Stomach (tissue), 9 donors: ENCODE results near the gene TRMU. TPM values are rescaled to one million over a fixed set of nuclear protein-coding genes. Genes with fewer than 3 reads are reported as not detected.
A peak's percentile ranks its signal among the peaks of the same experiment; 100 is the strongest.

ENCODE experiments used
- DNase-seq, 2 donors: peaks; one replicate each; pipeline versions ENCODE4 v3.0.0 to v3.0.0-alpha.2; 2013 to 2019
- H3K27ac ChIP-seq, 5 donors: fragments of 200-600 bp in 4 of 5; sonication (generic) in 4 of 5; one replicate each; pipeline ENCODE4 v1.5.1; 2013 to 2019; ENCODE audit warnings: mild to moderate bottlenecking in 1 of 5, moderate library complexity in 1 of 5
- H3K27me3 ChIP-seq, 3 donors: fragments of 200-600 bp; sonication (generic); one replicate each; pipeline ENCODE4 v1.5.1; 2017 to 2019; ENCODE audit warnings: mixed run types in 1 of 3
- H3K36me3 ChIP-seq, 4 donors: fragments of 200-600 bp; sonication (generic); 1 replicate in 3 of 4; 2 replicates in 1 of 4; pipeline ENCODE4 v1.5.1; 2016 to 2019
- H3K4me1 ChIP-seq, 4 donors: fragments of 200-600 bp; sonication (generic); one replicate each; pipeline ENCODE4 v1.5.1; 2016 to 2019
- H3K4me3 ChIP-seq, 4 donors: fragments of 200-600 bp; sonication (generic) in 3 of 4; one replicate each; pipeline ENCODE4 v1.5.1; 2016 to 2019; ENCODE audit warnings: mild to moderate bottlenecking in 1 of 4
- H3K9me3 ChIP-seq, 4 donors: fragments of 200-600 bp; sonication (generic); one replicate each; pipeline ENCODE4 v1.5.1; 2016 to 2019
- CTCF ChIP-seq, 7 experiments: fragments of 450-650 bp in 4 of 7; fragments of 200-600 bp in 3 of 7; sonication (generic) in 3 of 7; IDR thresholded peaks; one replicate each; pipeline ENCODE4 v1.5.1; 2016 to 2019; ENCODE audit warnings: antibody characterized with exemption in 7 of 7, control low read depth in 2 of 7, mild to moderate bottlenecking in 1 of 7
- EP300 ChIP-seq: sonication (generic); formaldehyde crosslinking; IDR thresholded peaks from one replicate; pipeline ENCODE4 v1.6.1; 2017; ENCODE audit warnings: antibody characterized with exemption
- POLR2A ChIP-seq, 4 donors: fragments of 450-650 bp; IDR thresholded peaks; one replicate each; pipeline ENCODE4 v1.6.1; 2016; ENCODE audit warnings: antibody characterized with exemption in 4 of 4, control low read depth in 2 of 4, mild to moderate bottlenecking in 1 of 4, moderate library complexity in 1 of 4
- POLR2AphosphoS5 ChIP-seq, 3 donors: sonication (generic); formaldehyde crosslinking; IDR thresholded peaks; one replicate each; pipeline ENCODE4 v1.6.1; 2016; ENCODE audit warnings: antibody characterized with exemption in 3 of 3
- WGBS, 5 donors: extraction: QIAGEN DNeasy Blood & Tissue Kit in 3 of 5; methylation state at CpG; one replicate each; pipeline versions ENCODE4 v1.1.5 to v1.1.7; 2013 to 2018; 5-methylcytosine and 5-hydroxymethylcytosine counted together
- intact Hi-C: fragments of 100-400 bp; cut with DNase I; formaldehyde crosslinking; loops from one replicate; pipeline ENCODE4 v1.15.1; 2023; ENCODE audit warnings: low total_unique reads
- polyA plus RNA-seq, 3 donors: library from polyadenylated mRNA; stranded (reverse); fragments of 200-250 nt; gene quantifications; one replicate each; pipeline ENCODE4 v1.2.3, GENCODE V29; 2013
- total RNA-seq, 5 donors: library from RNA; depleted of rRNA; stranded (reverse); fragments of >200 nt; gene quantifications; one replicate each; pipeline versions ENCODE4 v1.1.0 to v1.2.3, GENCODE V29; 2014 to 2016
- donor health status: healthy with polysubstance abuse.
- donor health status: Bipolar disorder and iron deficiency.
- donor health status: healthy.

Gene TRMU
- total and polyA plus RNA-seq, 8 donors, result 23.8 to 114 (median 57.4) TPM

DNA sequence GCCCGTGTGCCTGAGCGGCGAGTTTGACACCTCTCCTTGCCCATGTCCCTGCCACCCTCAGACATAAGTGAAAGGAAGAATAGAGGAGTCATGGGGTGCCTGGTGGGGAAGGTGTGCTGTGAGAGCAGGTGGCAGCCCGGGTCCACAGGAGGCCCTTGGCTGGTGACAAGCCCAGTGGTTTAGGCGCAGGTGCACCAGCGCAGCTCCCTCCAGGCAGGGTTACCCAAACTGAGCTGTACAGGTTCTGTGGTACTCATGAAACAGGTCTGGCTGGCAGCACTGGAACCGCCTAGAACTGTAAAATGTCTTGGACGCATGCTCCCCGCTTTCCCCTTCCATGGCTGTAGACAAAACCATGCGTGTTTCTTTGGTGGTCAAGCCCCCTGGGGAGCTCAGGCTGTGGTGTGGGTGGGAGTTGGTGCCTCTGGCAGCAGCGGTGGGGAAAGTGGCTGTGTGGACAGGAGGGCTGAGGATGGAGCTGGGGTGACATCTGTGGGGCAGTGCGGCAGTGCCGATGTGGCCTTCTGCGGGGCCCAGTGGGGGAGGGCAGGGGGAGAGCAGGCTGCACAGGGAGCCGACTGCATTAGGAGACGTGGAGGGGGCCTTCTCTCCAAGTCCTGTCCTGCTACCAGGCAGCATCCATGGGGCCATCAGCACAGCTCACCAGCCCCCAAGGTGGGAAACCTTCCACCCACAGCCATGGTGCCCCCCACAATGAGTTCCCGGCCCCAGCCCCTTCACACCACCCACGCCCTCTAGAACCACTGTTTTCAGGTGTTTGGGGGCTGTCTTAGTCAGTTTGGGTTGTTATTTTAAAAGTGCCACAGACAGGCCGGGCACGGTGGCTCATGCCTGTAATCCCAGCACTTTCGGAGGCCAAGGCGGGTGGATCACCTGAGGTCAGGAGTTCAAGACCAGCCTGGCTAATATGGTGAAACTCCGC is 44.4 kb upstream of the TRMU start:
- 88 to 99% (median 94%) methylated on average over 18 to 23 of the region's 23 CpGs for WGBS, 5 donors
- intact Hi-C loops, result no loop called here
- Histone ChIP-seq H3K4me1 (peaks cover 6 to 26% (median 18%) of the 10 kb centered on the region in 4 donors), H3K9me3 (peaks cover 0 to 12% (median 5%) of the 10 kb centered on the region in 4 donors), H3K36me3 (peaks cover 40 to 80% (median 78%) of the 10 kb centered on the region in 4 donors), H3K4me3 (no peak overlapping the region), H3K27ac (no peak overlapping the region), H3K27me3 (no peaks in the 10 kb centered on the region)
- TF ChIP-seq POLR2AphosphoS5 (IDR thresholded peaks at IDR 0.05) (no peak), CTCF (IDR thresholded peaks at IDR 0.05) (no peak), EP300 (no peak), POLR2A (IDR thresholded peaks at IDR 0.05) (no peak)
- no peak for DNase-seq

- TF ChIP-seq POLR2A (IDR thresholded peaks at IDR 0.05) (no peak), EP300 (no peak), CTCF (IDR thresholded peaks at IDR 0.05) (no peak), POLR2AphosphoS5 (IDR thresholded peaks at IDR 0.05) (no peak)
- intact Hi-C loops, result no loop called here
- Histone ChIP-seq H3K9me3 (peaks cover 0 to 12% (median 5%) of the 10 kb centered on the region in 4 donors), H3K4me1 (peaks cover 12 to 32% (median 24%) of the 10 kb centered on the region in 4 donors), H3K36me3 (peaks cover 32 to 69% (median 68%) of the 10 kb centered on the region in 4 donors), H3K27me3 (no peaks in the 10 kb centered on the region), H3K4me3 (no peak overlapping the region), H3K27ac (peak overlapping the region in 2 of 5 donors; percentile 8 to 37)
- DNase-seq, result no peak
- WGBS, 5 donors, result 75 to 98% (median 92%) methylated on average over 3 of the region's 3 CpGs
These were observed 43.3 kb upstream of the TRMU start for GRCh38 chr22:46292173-46292572.

DNA sequence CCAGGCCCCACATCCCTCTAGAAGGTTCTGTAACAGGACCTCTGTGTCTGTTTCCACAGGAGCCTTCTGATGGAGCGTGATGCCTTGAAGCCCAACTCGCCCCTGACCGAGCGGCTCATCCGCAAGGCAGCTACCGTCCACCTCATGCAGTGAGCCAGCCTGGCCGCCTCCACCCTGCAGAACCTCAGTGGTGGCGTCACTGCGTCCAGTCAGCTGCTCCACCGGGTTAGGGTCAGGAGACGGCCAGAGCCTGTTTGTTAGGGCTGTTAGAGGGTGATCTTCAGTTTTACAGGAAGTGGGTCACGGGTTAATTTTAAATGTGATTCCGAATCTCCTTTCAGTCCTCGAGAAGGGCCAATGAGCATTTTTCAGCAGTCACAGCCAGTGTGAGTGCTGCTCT is 42.8 kb upstream of the TRMU start:
- peak overlapping the region in 3 of 5 donors; percentile 8 to 37 (median 10) for H3K27ac ChIP-seq
- peaks cover 30 to 64% (median 62%) of the 10 kb centered on the region in 4 donors for H3K36me3 ChIP-seq
- H3K4me1 ChIP-seq, result peaks cover 16 to 32% (median 26%) of the 10 kb centered on the region in 4 donors
- H3K27me3 ChIP-seq, result no peaks in the 10 kb centered on the region
- no peak for TF ChIP-seq POLR2A (IDR thresholded peaks at IDR 0.05)
- peaks cover 0 to 12% (median 5%) of the 10 kb centered on the region in 4 donors for H3K9me3 ChIP-seq
- no peak for DNase-seq
- WGBS, 5 donors, result 82 to 94% (median 89%) methylated on average over 14 of the region's 14 CpGs
- intact Hi-C loops, result no loop called here
- no peak overlapping the region for H3K4me3 ChIP-seq

- Histone ChIP-seq H3K27me3 (no peaks in the 10 kb centered on the region), H3K27ac (peak overlapping the region in 1 of 5 donors; percentile 37), H3K4me3 (no peak overlapping the region), H3K36me3 (peaks cover 25 to 54% (median 52%) of the 10 kb centered on the region in 4 donors), H3K4me1 (peaks cover 16 to 29% (median 24%) of the 10 kb centered on the region in 4 donors), H3K9me3 (peaks cover 0 to 12% (median 5%) of the 10 kb centered on the region in 4 donors)
- intact Hi-C loops, result no loop called here
- TF ChIP-seq EP300, result no peak
- no peak for TF ChIP-seq POLR2AphosphoS5 (IDR thresholded peaks at IDR 0.05)
- no peak for TF ChIP-seq POLR2A (IDR thresholded peaks at IDR 0.05)
- TF ChIP-seq CTCF (IDR thresholded peaks at IDR 0.05), result no peak
- 73 to 88% (median 83%) methylated on average over 7 to 11 of the region's 11 CpGs for WGBS, 5 donors
- peak in 1 of 2 donors; percentile 54 for DNase-seq
These were observed 41.8 kb upstream of the TRMU start for GRCh38 chr22:46293577-46294260.
